WTC11 (cell line): ENCODE measurements around the gene INTS11. TPM values are rescaled to one million over a fixed set of nuclear protein-coding genes. Genes with fewer than 3 reads are reported as not detected.

Experiments used
- ATAC-seq: fragments of 200-7000 bp; cut with Tn5 transposase; 2 replicates; pipeline ENCODE4 v1.10.0; 2021; ENCODE audit warnings: mild to moderate bottlenecking, moderate library complexity
- CTCF ChIA-PET: fragments of 300-600 bp; sonication (Branson Sonifier 250); formaldehyde crosslinking; loops from one replicate; lab custom pipeline; 2021; ENCODE audit warnings: antibody characterized with exemption; lab: Charles Lee
- POLR2A ChIA-PET: fragments of 350-600 bp; sonication (Branson Sonifier 250); formaldehyde crosslinking; loops from one replicate; lab custom pipeline; 2021; ENCODE audit warnings: antibody characterized with exemption; lab: Charles Lee
- DNase-seq: peaks from one replicate; pipeline ENCODE4 v3.0.0; 2021; ENCODE audit warnings: low spot score
- H3K27ac Mint-ChIP-seq: 2 replicates; pipeline ENCODE4 v1.8.0; 2021; ENCODE audit warnings: mixed read lengths
- H3K27me3 Mint-ChIP-seq: 2 replicates; pipeline ENCODE4 v1.8.0; 2021; ENCODE audit warnings: low read depth, mild to moderate bottlenecking, moderate library complexity, mixed read lengths
- H3K36me3 Mint-ChIP-seq: 2 replicates; pipeline ENCODE4 v1.8.0; 2021; ENCODE audit warnings: mixed read lengths
- H3K4me1 Mint-ChIP-seq: 2 replicates; pipeline ENCODE4 v1.8.0; 2022; ENCODE audit warnings: mixed read lengths
- H3K4me3 Mint-ChIP-seq: 2 replicates; pipeline ENCODE4 v1.8.0; 2021; ENCODE audit warnings: mild to moderate bottlenecking, moderate library complexity, mixed read lengths
- H3K9me3 Mint-ChIP-seq: 2 replicates; pipeline ENCODE4 v1.8.0; 2021; ENCODE audit warnings: mixed read lengths
- ATF1 ChIP-seq: sonication (generic); formaldehyde crosslinking; IDR thresholded peaks from 2 replicates; pipeline ENCODE4 v1.8.1; 2023; ENCODE audit warnings: mild to moderate bottlenecking, moderate library complexity, missing genetic modification reagents
- CREB1 ChIP-seq: sonication (generic); formaldehyde crosslinking; IDR thresholded peaks from 2 replicates; pipeline ENCODE4 v1.8.0; 2023; ENCODE audit warnings: mild to moderate bottlenecking, missing genetic modification reagents
- CTCF ChIP-seq: fragments of 200-600 bp; IDR thresholded peaks from 2 replicates; pipeline ENCODE4 v1.8.0; 2022; ENCODE audit warnings: antibody characterized with exemption
- HMGXB4 ChIP-seq: sonication (generic); formaldehyde crosslinking; IDR thresholded peaks from 2 replicates; pipeline ENCODE4 v1.8.1; 2023; ENCODE audit warnings: mild to moderate bottlenecking, moderate library complexity, missing genetic modification reagents
- NFE2L1 ChIP-seq: sonication (generic); formaldehyde crosslinking; IDR thresholded peaks from 2 replicates; pipeline ENCODE4 v1.8.1; 2023; ENCODE audit warnings: missing genetic modification reagents
- NFYB ChIP-seq: sonication (generic); formaldehyde crosslinking; conservative IDR thresholded peaks from 2 replicates; pipeline ENCODE4 v1.8.0; 2022; ENCODE audit warnings: low read depth, missing genetic modification reagents
- NR3C1 ChIP-seq: sonication (generic); formaldehyde crosslinking; conservative IDR thresholded peaks from 2 replicates; pipeline ENCODE4 v1.8.1; 2023; ENCODE audit warnings: low read depth, mild to moderate bottlenecking, missing genetic modification reagents
- PREB ChIP-seq: sonication (generic); formaldehyde crosslinking; IDR thresholded peaks from 2 replicates; pipeline ENCODE4 v1.8.1; 2022; ENCODE audit warnings: mild to moderate bottlenecking, missing genetic modification reagents, moderate library complexity, borderline replicate concordance
- PRRX2 ChIP-seq: fragments of 250-450 bp; sonication (Bioruptor Pico); IDR thresholded peaks from 2 replicates; pipeline ENCODE4 v1.8.0; 2021; ENCODE audit warnings: mild to moderate bottlenecking
- RORB ChIP-seq: fragments of 250-450 bp; sonication (Bioruptor Pico); IDR thresholded peaks from 2 replicates; pipeline ENCODE4 v1.9.0; 2021; ENCODE audit warnings: mild to moderate bottlenecking
- TEAD1 ChIP-seq: sonication (generic); formaldehyde crosslinking; IDR thresholded peaks from 2 replicates; pipeline ENCODE4 v1.8.0; 2022; ENCODE audit warnings: mild to moderate bottlenecking, missing genetic modification reagents
- USF2 ChIP-seq: sonication (generic); formaldehyde crosslinking; IDR thresholded peaks from 2 replicates; pipeline ENCODE4 v1.8.1; 2023; ENCODE audit warnings: mild to moderate bottlenecking, missing genetic modification reagents, moderate library complexity
- ZNF121 ChIP-seq: sonication (generic); formaldehyde crosslinking; IDR thresholded peaks from 2 replicates; pipeline ENCODE4 v1.8.0; 2023; ENCODE audit warnings: missing genetic modification reagents
- ZNF317 ChIP-seq: sonication (generic); formaldehyde crosslinking; IDR thresholded peaks from 2 replicates; pipeline ENCODE4 v1.8.1; 2023; ENCODE audit warnings: low read depth, mild to moderate bottlenecking, moderate library complexity, missing genetic modification reagents, borderline replicate concordance
- ZNF396 ChIP-seq: fragments of 250-450 bp; sonication (Bioruptor Pico); IDR thresholded peaks from 2 replicates; pipeline ENCODE4 v1.8.0; 2021; ENCODE audit warnings: mild to moderate bottlenecking, moderate library complexity, borderline replicate concordance
- ZNF671 ChIP-seq: fragments of 250-450 bp; sonication (Bioruptor Pico); IDR thresholded peaks from 2 replicates; pipeline ENCODE4 v1.8.0; 2021; ENCODE audit warnings: mild to moderate bottlenecking
- ZSCAN18 ChIP-seq: fragments of 250-450 bp; sonication (Bioruptor Pico); IDR thresholded peaks from 2 replicates; pipeline ENCODE4 v2.1.2; 2022; ENCODE audit warnings: mild to moderate bottlenecking, moderate library complexity
- total RNA-seq: library from RNA; stranded (reverse); gene quantifications from 3 replicates; pipeline ENCODE4 v1.2.3, GENCODE V29; 2021

INTS11 gene
- total RNA-seq, 1 experiment from 2014 or later = 170 TPM

GRCh38 chr1:1342584-1343115 is 18.2 kb upstream of the INTS11 start (continued):
- TF ChIP-seq USF2 (no peak), NR3C1 (CRISPR knock-in tag) (no peak), TEAD1 (CRISPR knock-in tag) (no peak), ZNF671 (CRISPR knock-in tag) (no peak), ZNF317 (no peak)

GRCh38 chr1:1342061-1342562 is 17.7 kb upstream of the INTS11 start:
- Mint-ChIP-seq H3K9me3 (peaks cover 8% of the 10 kb centered on the region), H3K27me3 (no peaks in the 10 kb centered on the region), H3K27ac (no peak overlapping the region), H3K4me1 (peaks cover under 1% of the 10 kb centered on the region), H3K4me3 (no peak overlapping the region), H3K36me3 (peaks cover 17% of the 10 kb centered on the region)
- ATAC-seq = no peak
- no peak for TF ChIP-seq ATF1 (CRISPR knock-in tag)
- TF ChIP-seq NFE2L1 (CRISPR knock-in tag) = no peak
- no peak for TF ChIP-seq NFYB (CRISPR knock-in tag)
- no peak for TF ChIP-seq ZNF396 (CRISPR knock-in tag)
- ChIA-PET CTCF (interaction anchor here (1.0 kb wide), 1 partner anchor 12 kb away, joined by 3 read pairs; no protein-coding TSS in a partner anchor), POLR2A (no interaction called here)
- DNase-seq = no peak

- ATAC-seq = no peak
Observed at GRCh38 chr1:1341549-1342021, 17.1 kb upstream of the INTS11 start.

More at GRCh38 chr1:1341549-1342021, 17.1 kb upstream of the INTS11 start:
- Mint-ChIP-seq H3K36me3 (peaks cover 17% of the 10 kb centered on the region), H3K27ac (no peak overlapping the region), H3K27me3 (no peaks in the 10 kb centered on the region), H3K9me3 (peaks cover 8% of the 10 kb centered on the region), H3K4me1 (no peaks in the 10 kb centered on the region), H3K4me3 (no peak overlapping the region)
- no peak for DNase-seq
- ChIA-PET POLR2A (no interaction called here), CTCF (interaction anchor here (1.0 kb wide), 1 partner anchor 12 kb away, joined by 3 read pairs; no protein-coding TSS in a partner anchor)
- TF ChIP-seq TEAD1 (CRISPR knock-in tag) (no peak), CREB1 (CRISPR knock-in tag) (no peak), HMGXB4 (CRISPR knock-in tag) (no peak), PRRX2 (no peak), ATF1 (CRISPR knock-in tag) (no peak), ZNF121 (CRISPR knock-in tag) (no peak), ZSCAN18 (CRISPR knock-in tag) (no peak), CTCF (no peak), RORB (CRISPR knock-in tag) (no peak), PREB (CRISPR knock-in tag) (no peak), ZNF671 (CRISPR knock-in tag) (no peak), NFE2L1 (CRISPR knock-in tag) (no peak)
